Head of caudate nucleus (tissue), 42 donors: ENCODE results near the gene UCKL1.

Source experiments
- DNase-seq, 42 donors: peaks; one replicate each; pipeline versions ENCODE4 v3.0.0 to v3.0.0-alpha.2; 2020 to 2021; ENCODE audit warnings: mixed read lengths in 7 of 42
- intact Hi-C: fragments of 100-400 bp; cut with DNase I; formaldehyde crosslinking; loops from one replicate; pipeline ENCODE4 v1.15.0; 2022

The UCKL1 gene

DNA sequence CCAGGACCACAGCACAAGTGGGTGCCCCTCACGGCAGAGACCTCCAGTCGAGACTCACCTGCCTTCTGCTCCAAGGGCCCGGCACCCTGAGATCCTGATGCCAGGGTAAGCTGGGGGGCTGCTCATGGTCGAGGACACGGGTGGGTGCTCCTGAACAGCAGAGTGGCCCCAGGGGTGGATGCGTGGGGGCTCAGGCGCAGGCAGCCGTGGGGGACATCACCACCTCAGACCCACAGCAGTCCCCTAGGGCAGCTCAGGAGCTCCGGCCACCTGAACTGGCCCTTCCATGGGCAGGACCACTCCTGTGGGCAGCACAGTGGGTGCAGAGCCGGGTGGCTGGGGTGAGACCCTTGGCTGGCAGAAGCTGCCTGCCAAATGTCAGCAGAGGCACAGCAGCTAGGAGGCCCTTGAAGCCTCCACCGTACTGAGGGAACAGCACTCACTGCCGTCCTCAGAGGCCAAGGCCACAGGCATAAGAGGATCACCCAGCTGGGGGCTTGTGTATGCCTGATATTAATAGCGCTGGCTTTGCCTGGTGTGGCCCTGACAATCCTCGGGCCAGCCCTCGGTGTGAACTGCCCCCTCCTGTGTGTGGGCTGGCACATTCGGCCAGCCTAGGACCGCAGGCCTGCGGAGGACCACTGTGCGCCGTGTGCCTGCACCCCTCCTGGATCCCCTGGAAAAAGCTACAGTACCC lies 5.4 kb downstream of the UCKL1 start:
- no peak for DNase-seq
- intact Hi-C loops, result no loop called here

DNA sequence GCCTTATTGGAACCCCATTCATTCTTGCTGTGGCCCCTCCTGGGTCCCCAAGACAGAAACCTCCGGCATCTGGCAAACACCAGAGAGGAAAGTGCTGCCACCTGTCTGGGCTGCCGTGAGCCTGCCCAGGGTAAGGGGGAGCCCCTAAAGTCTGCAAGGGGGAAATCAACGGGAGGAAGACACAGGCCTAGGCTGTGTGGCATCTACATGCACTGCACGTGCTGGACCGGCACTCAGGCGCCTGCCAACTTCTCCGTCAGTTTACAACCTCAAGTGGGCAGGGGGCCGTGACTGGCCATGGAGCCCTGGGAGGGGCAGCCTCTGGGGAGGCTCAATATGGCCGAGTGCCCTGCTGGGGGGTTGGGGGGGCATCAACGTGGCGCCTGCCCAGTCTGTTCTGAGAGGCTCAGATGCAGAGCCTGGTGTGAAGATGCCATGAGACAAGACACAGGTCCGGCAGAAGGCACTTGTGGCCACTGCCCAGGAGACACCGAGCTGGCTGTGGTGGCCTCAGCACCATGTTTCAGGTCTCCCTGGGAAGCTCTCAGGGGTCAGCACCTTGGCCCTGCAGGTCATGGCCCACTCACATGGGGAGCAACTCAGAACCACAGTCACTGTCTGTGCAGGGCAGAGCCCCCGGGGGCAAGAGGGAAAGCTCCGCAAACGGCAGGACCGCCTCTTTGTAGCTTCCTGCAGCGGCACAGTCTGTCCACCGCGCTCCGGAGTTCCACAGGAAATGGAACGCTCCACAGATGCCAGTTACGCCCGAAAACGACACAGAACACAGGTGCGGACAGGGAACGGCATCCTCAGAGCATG lies 8.4 kb downstream of the UCKL1 start:
- intact Hi-C loops, result no loop called here
- peak in 21 of 42 donors; percentile 26 to 70 (median 51) for DNase-seq

DNA sequence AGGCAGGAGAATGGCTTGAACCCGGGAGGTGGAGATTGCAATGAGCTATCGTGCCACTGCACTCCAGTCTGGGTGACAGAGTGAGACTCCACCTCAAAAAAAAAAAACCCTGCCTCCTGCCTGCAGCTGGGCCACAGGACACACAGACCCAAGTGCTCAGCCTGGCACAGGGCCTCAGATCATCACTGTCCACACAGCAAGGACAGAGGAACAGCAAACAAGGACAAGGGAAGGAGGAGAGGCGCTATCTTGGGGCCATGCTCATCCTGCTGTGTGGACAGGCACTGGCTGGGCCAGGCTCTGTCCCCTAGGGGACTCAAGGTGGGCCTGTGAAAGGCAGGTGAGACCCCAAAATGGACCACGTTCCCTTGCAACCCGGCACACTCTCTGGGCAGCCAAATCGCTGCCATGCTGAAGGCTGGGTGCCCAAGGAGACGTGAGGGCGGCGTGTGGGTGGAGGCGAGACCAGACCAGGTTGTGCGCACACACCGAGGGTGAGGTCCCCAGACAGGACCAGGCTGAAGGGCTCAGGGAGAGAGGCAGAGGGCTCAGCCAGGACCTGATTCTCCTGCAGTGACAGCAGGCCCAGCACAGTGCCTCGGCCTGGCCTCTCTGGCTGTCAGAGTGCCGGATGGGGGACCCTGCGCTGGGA lies 9.1 kb downstream of the UCKL1 start:
- DNase-seq, result peak in 2 of 42 donors; percentile 10 to 73
- intact Hi-C loops, result no loop called here

DNA sequence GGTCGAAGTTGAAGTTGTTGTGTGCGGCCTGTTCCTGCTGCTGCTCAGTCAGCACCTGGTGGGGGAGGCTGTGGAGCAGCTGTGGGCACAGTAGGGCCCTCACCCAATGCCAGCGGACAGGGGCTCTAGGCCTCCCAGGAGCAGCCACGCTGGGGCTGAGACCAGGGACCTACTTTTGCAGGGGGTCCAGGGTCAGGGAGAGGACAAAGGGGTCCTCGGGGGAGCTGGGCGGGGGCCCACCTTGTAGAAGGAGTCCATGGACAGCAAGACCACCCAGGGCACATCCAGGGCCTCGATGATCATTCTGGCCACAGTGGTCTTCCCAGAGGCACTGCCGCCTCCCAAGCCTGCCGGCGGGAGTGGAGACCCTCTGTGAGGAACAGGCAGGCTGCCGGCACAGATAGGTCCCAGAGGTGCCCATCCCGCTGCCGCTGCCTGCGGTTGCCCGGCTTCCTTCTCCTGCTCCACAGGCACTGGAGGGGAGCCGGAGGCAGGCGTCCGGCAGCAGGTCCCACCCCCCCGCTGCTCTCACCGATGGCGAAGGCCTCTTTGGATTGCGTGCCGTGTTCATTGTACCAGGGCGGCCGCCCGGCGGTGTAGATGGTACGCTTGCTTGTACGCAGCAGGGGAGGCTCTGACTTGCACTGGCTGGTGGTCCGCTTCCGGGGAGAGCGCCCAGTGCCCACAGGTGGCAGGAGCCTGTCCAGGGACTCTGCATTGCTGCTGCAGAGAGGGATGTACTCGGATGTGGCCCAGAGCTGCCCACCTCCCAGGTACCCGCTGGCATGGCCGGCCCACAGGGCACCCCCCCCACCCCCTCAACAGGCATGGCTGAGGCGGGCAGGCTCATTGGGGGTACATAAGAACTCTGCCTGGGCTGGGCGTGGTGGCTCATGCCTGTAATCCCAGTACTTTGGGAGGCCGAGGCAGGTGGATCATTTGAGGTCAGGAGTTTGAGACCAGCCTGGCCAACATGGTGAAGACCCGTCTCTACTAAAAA lies 10.0 kb downstream of the UCKL1 start:
- DNase-seq, result peak in 1 of 42 donors; percentile 1
- intact Hi-C loops, result no loop called here

DNA sequence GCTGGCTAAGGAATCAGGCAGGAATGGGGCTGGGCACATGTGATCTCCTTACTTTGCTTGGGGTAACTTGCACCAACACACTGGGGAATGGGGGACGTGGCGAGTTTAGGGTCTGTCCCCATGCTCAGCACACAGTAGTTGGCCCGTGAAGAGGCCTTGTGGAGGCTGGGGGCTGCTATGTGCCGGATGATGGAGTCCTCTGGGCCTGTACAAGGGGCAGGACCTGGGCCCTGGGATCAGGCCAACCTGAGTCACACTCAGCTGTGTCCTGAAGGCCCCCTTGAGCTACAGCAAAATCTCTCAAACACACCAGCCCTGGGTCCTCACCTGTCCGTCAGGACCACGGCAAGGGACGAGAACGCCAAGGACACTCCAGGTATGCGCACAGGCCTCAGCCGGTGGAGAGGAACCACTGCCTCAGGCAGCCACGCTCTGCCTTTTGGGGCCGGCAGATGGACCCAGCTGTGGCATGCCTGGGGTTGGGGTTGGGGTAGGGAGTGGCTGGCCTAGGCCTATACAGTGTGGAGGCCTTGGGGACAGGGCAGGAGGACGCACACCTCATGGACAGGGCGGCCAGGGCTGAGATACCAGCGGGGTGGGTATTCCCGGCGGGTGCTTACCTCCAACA lies 11.1 kb downstream of the UCKL1 start:
- DNase-seq, result peak in 1 of 42 donors; percentile 2
- intact Hi-C loops, result no loop called here

DNA sequence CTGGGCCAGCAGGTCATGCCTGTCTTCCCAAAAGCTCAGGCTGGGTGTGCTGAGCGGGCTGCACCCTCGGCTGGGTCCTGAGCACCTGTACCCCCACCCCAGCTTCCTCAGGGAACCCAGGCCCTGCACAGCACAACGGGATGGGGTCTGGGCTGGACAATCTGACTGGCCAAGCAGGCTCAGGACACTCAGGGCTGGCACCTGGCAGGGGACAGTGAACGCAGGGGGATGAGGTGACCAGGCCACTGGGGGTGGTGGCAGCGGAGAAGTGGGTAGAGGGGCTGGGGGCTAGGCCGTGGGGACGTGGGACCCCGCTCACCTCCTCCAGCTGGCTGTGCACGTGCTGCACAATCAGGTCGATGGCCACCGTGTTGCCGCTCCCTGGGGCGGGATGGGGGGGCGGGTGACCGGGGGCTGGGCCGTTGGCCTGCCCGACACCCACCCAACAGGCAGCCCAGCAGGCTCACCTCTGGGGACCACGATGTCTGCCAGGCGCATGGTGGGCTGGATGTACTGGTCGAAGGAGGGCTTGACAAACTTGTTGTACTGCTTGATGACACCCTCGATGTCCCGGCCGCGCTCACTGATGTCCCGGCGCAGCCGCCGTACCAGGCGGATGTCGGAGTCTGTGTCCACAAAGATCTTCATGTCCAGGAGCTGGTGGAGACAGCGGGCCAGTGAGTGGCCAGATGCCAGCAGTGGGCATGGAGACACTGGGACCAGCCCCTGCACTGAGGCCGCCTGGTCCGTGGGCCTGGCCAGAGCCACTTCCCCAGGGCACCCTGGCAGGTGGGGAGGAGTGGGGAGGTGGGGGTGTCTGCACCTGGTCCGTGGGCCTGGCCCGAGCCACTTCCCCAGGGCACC lies 11.9 kb downstream of the UCKL1 start:
- peak in 1 of 42 donors; percentile 2 for DNase-seq
- intact Hi-C loops, result no loop called here

DNA sequence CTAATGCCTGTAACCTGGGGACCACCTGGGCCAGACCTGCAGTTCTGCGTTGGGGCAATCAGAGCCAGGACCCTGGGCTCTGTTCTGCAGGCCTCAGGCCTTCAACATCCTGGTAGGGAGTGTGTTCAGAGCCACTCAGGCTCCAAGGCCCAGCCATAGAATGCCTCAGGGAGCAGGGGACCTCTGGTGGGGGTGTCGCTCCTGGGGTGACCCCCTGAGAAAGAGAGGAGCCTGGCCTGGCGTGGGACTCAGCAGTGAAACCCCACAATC lies 12.5 kb downstream of the UCKL1 start:
- intact Hi-C loops, result no loop called here
- no peak for DNase-seq

DNA sequence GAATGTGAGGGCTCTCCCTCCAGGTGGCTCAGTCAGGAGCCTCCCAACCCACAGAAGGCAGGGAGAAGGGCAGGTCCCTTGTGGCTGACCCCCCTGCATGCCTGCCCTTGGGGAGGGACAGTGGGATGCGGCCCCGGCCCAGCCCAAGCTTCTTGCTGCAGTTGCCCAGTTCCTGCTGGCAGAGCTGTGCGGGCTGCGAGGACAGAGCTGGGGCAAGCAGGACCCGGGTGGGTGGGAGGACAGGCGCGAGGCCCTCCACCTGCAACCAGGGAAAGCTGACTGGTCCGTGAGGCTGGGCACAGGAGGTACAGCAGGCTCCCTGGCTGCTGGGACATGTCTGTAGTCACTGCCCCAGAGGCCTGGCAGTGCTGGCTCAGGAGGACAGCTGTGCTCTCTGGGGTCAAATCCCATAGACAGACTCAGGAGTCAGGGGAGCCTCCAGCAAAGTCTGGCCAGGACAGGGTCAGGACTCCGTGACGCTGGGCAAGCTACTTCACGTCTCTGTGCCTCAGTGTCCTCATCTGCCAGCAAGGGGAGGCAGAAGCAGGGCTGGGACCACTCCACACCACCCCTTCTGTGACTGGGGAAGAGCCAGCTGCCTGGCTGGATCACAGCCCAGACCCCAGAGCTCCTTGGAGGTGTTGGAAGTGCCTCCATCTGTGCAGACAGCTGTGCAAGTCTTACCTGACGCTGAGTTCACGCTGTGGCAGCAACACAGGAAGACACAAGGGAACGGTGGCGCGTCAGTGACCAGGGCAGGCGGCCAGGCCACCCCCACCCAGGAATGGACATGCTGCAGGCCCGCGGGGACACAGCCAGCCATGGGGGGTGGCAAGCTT lies 13.0 kb downstream of the UCKL1 start:
- no peak for DNase-seq
- intact Hi-C loops, result no loop called here

DNA sequence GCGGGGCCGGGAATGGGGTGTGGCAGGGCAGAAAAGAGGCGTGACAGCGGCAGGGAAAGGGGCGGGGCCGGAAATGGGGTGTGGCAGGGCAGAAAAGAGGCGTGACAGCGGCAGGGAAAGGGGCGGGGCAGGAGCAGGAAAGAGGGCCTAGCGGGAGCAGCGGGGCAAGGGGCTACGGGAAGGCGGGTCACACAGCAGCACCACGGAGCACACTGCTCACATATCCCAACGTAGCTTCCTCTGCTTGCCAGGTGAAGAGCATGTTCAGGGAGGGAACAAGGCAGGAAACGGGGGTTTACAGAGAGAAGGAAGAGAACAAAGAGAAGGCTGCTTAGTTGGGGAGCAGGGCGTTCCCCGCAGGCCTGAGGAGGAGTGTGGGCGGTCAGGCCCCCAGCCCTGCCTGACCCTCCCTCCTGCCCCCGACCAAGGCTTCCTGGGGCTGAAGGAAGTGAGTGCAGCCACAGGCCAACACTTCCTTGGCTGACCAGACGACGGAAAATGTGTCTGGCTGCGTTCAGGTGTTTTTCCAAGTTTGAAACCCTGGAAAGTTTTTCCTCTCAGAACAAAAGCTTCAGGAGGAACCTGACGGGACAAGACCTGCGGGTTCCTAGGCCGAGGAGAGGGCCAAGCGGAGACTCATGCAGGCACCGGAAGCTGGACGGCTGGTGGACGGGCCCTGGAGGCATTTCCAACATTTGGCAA lies 13.8 kb downstream of the UCKL1 start:
- intact Hi-C loops, result no loop called here
- DNase-seq, result no peak

DNA sequence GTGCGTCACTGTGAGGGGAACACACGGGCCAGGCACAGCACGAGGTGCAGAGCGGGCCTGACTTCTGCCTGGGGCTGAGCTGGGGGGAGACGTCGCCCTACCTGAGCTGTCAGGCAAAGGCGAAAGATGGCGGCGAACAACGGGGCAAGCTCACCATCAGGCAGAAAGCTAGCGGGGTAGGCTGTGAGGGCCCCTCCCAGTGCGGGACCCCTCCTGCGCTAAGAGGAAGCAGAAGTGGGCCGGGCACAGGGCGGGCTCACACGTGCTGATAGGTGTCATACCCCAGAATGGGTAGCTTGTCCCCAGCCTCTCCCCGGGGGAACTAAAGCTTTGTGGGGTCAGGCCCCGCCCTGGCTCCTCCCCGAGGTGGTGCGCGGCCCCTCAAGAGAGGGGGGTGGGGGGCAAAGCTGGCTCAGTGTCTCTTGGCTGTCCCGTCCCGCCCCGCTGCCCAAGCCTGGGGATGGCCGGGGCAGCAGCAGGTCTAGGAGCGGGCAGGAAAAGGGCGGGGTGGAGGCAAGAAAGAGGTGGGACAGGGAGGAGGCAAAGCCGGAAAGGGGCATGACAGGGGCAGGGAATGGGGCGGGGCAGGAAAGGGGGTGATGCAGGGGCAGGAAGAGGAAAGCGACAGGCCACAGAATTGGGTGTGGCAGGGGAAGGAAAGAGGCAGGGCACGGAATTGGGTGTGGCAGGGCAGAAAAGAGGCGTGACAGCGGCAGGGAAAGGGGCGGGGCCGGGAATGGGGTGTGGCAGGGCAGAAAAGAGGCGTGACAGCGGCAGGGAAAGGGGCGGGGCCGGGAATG lies 14.7 kb downstream of the UCKL1 start:
- no peak for DNase-seq
- intact Hi-C loops, result no loop called here

DNA sequence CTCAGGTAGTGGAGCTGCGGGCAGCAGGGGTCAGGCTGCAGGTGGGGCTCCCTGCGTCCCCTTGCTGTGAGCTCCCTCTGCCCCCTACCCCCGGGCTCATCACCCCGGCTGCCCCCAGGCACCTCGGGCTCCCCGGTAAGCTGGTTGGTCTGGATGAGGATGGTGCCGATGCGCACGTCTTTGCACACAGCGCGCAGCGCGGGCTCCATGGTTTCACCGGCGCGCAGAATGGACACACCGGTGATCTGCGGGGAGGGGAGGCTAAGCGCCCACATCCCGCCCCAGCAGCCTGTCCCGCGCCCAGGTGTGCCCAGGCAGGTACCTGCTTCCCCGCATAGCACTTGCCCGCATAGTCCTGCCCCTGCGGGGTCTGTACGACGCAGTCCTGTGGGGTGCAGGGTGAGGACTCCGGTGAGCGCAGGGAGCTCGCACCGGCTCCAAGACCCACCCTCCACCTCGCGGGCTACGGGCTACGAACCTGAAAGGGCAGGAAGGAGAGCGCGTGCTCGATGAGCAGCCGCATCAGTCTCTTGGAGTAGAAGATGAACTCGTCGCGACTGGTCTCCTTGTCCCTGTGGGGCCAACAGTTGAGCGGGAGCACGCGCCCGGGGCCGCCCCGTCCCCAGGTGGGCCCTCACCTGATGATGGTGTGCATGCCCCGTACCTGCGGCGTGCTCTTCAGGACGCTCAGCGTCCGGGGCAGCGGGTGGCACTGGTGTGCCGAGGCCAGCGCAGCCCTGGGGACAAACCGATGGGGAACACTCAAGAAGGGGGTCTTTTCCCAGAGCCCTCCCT lies 15.5 kb downstream of the UCKL1 start:
- DNase-seq, result no peak

DNA sequence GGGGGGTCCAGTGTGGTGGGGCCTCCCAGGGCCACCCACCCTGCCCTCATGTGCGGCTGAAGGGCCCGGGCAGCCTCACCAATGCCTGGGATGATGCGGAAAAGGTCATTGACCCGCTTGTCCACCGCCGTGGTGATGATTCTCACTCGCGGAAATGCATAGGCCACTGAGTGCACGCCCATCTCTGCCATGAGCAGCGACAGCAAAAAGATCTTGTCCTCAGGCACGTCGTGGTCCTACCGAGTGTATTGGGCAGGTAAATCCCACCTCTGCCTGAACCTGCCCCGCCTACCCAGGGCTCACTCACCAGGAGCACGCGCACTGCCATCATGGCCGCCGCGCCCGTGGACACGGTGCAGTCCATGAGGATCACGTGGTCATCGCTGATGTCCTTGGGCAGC lies 16.1 kb downstream of the UCKL1 start:
- intact Hi-C loops, result no loop called here
- DNase-seq, result no peak

More for the DNA sequence above, 15.5 kb downstream of the UCKL1 start:
- intact Hi-C loops, result no loop called here

DNA sequence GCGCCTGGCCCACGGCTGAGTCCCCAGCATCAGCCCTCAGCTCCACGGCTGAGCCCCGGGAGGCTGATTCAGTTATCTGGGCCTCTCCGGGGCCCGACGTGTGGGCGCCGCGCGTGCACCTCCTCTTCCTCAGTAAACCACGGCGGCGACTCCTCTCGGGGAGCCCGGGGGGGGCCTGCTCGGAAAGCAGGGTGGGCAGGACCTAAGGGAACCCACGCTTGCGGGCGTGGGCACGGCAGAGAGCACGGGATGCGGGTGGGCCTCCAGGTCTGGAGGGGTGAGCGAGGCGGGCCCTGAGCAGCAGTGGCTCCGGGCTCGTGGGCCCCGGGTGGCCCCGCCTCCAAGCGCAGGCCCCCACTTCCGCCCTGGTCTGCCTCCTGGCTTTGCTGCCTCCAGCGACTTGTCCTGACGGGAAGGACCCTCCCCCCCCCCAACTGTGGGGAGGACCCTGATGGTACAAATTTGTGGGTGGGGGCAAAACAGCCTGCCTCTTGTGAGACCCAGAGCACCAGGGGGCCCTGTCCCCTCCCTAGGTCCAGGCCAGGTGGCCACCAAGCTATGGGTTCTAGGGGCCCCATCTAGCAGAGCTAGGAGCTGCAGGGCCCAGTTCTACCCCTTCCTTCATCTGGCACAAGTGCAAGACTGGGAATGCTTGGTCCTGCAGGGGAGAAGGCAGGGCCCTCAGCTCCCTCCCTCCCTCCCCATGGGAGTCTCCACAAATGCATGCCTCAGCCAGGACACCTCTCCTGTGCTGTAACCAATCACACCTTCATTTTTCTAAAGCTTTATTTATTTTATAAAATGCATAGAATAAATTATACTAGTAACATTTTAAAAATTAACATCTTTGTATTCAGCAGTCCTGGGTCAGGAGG lies 16.9 kb downstream of the UCKL1 start:
- DNase-seq, result peak in 1 of 42 donors; percentile 41
- intact Hi-C loops, result no loop called here

DNA sequence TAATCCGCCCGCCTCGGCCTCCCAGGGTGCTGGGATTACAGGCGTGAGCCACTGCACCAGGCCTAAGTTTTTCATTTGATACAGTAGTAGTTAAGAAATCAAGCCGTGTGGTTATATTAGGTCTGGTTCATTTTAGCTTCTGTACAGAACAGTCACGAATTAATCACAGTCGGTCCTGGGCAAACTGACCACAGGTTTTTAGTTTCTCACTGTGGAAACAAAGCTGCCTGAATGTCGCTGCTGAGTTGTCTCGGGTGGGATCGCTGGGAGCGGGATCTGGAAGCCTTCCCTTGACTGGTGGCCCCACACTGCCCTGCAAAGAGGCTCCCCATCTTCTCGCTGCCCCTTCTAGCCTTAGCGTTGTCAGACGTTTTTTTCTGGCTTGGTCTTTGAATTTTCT lies 18.6 kb downstream of the UCKL1 start:
- DNase-seq, result no peak
- intact Hi-C loops, result no loop called here
